Breast epithelium (tissue), 3 donors: ENCODE results near the gene TBC1D20.

ENCODE experiments used
- POLR2AphosphoS5 ChIP-seq, 3 donors: sonication (generic); formaldehyde crosslinking; IDR thresholded peaks; one replicate each; pipeline ENCODE4 v1.6.1; 2017; ENCODE audit warnings: antibody characterized with exemption in 3 of 3
- TF ChIP-seq, protein P1 (sequence below), 3 donors: fragments of 450-650 bp; IDR thresholded peaks; one replicate each; pipeline ENCODE4 v1.5.1; 2016 to 2017; ENCODE audit warnings: antibody characterized with exemption in 3 of 3, mild to moderate bottlenecking in 3 of 3, moderate library complexity in 3 of 3

- TF ChIP-seq, protein P1, sequence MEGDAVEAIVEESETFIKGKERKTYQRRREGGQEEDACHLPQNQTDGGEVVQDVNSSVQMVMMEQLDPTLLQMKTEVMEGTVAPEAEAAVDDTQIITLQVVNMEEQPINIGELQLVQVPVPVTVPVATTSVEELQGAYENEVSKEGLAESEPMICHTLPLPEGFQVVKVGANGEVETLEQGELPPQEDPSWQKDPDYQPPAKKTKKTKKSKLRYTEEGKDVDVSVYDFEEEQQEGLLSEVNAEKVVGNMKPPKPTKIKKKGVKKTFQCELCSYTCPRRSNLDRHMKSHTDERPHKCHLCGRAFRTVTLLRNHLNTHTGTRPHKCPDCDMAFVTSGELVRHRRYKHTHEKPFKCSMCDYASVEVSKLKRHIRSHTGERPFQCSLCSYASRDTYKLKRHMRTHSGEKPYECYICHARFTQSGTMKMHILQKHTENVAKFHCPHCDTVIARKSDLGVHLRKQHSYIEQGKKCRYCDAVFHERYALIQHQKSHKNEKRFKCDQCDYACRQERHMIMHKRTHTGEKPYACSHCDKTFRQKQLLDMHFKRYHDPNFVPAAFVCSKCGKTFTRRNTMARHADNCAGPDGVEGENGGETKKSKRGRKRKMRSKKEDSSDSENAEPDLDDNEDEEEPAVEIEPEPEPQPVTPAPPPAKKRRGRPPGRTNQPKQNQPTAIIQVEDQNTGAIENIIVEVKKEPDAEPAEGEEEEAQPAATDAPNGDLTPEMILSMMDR (IDR thresholded peaks at IDR 0.05) = no peak
- no peak for TF ChIP-seq POLR2AphosphoS5 (IDR thresholded peaks at IDR 0.05)
Measured at GRCh38 chr20:397432-398237, 64.7 kb downstream of the TBC1D20 start.
